Prostate gland (tissue), 2 donors: ENCODE results near the gene LRRC28.

ENCODE experiments used
- POLR2A ChIP-seq: fragments of 450-650 bp; IDR thresholded peaks from one replicate; pipeline ENCODE4 v1.6.1; 2016; ENCODE audit warnings: antibody characterized with exemption, mild to moderate bottlenecking
- POLR2AphosphoS5 ChIP-seq: sonication (generic); formaldehyde crosslinking; IDR thresholded peaks from one replicate; pipeline ENCODE4 v1.6.1; 2017; ENCODE audit warnings: antibody characterized with exemption
- TF ChIP-seq, protein P1 (sequence below), 4 experiments: fragments of 200-600 bp in 2 of 4; fragments of 450-650 bp in 2 of 4; sonication (generic) in 2 of 4; IDR thresholded peaks; 1 replicate in 3 of 4; 2 replicates in 1 of 4; pipeline ENCODE4 v1.5.1; 2016 to 2019; ENCODE audit warnings: antibody characterized with exemption in 4 of 4, mild to moderate bottlenecking in 2 of 4, moderate library complexity in 2 of 4

- TF ChIP-seq POLR2AphosphoS5 = no peak
- TF ChIP-seq, protein P1, sequence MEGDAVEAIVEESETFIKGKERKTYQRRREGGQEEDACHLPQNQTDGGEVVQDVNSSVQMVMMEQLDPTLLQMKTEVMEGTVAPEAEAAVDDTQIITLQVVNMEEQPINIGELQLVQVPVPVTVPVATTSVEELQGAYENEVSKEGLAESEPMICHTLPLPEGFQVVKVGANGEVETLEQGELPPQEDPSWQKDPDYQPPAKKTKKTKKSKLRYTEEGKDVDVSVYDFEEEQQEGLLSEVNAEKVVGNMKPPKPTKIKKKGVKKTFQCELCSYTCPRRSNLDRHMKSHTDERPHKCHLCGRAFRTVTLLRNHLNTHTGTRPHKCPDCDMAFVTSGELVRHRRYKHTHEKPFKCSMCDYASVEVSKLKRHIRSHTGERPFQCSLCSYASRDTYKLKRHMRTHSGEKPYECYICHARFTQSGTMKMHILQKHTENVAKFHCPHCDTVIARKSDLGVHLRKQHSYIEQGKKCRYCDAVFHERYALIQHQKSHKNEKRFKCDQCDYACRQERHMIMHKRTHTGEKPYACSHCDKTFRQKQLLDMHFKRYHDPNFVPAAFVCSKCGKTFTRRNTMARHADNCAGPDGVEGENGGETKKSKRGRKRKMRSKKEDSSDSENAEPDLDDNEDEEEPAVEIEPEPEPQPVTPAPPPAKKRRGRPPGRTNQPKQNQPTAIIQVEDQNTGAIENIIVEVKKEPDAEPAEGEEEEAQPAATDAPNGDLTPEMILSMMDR (IDR thresholded peaks at IDR 0.05) = no peak
- TF ChIP-seq POLR2A = no peak
Observed at GRCh38 chr15:99433757-99434450, 182.6 kb downstream of the LRRC28 start.
